CD4-positive, alpha-beta memory T cell (primary cell): ENCODE data around the gene SS18L1. TPM values are rescaled to one million over a fixed set of nuclear protein-coding genes. Genes with fewer than 3 reads are reported as not detected.

ENCODE experiments used
- CTCF ChIA-PET: fragments of 350-600 bp; sonication (Branson Sonifier 250); formaldehyde crosslinking; loops from one replicate; lab custom pipeline; 2021; ENCODE audit warnings: inconsistent platforms; ENCODE audit not compliant: partially characterized antibody; lab: Charles Lee
- POLR2A ChIA-PET: fragments of 350-600 bp; sonication (Branson Sonifier 250); formaldehyde crosslinking; loops from one replicate; lab custom pipeline; 2021; ENCODE audit not compliant: partially characterized antibody; lab: Charles Lee
- DNase-seq, 5 donors: peaks; one replicate each; pipeline versions ENCODE4 v3.0.0 to v3.0.0-alpha.2; 2020 to 2022; ENCODE audit warnings: mixed read lengths in 1 of 5
- H3K27ac ChIP-seq: one replicate; pipeline ENCODE4 v1.7.0; 2013; ENCODE audit warnings: low read depth, low read length
- H3K27me3 ChIP-seq: 2 replicates; pipeline ENCODE4 v1.7.0; 2013; ENCODE audit warnings: mild to moderate bottlenecking, low read length, moderate library complexity; ENCODE audit not compliant: insufficient read depth
- H3K36me3 ChIP-seq: 2 replicates; pipeline ENCODE4 v1.7.0; 2013; ENCODE audit warnings: mild to moderate bottlenecking, low read length, moderate library complexity; ENCODE audit not compliant: insufficient read depth
- H3K4me1 ChIP-seq: 2 replicates; pipeline ENCODE4 v1.7.0; 2013; ENCODE audit warnings: mild to moderate bottlenecking, low read length, moderate library complexity; ENCODE audit not compliant: insufficient read depth
- H3K4me3 ChIP-seq, 2 donors: one replicate each; pipeline ENCODE4 v1.7.0; 2013; ENCODE audit warnings: low read length in 2 of 2, mild to moderate bottlenecking in 1 of 2
- H3K9me3 ChIP-seq, 2 donors: one replicate each; pipeline ENCODE4 v1.7.0; 2013; ENCODE audit warnings: low read length in 2 of 2, control low read depth in 1 of 2; ENCODE audit not compliant: control insufficient read depth in 1 of 2
- H3K27ac Mint-ChIP-seq, 7 donors: one replicate each; pipeline ENCODE4 v1.8.0; 2020 to 2021; ENCODE audit warnings: mixed read lengths in 7 of 7, mild to moderate bottlenecking in 6 of 7, inconsistent platforms in 3 of 7, moderate library complexity in 3 of 7
- H3K27me3 Mint-ChIP-seq, 2 donors: one replicate each; pipeline ENCODE4 v1.8.0; 2020 to 2021; ENCODE audit warnings: mixed read lengths in 2 of 2
- H3K36me3 Mint-ChIP-seq, 2 donors: one replicate each; pipeline ENCODE4 v1.8.0; 2020 to 2021; ENCODE audit warnings: mixed read lengths in 2 of 2, inconsistent platforms in 1 of 2, mild to moderate bottlenecking in 1 of 2
- H3K4me1 Mint-ChIP-seq, 4 donors: one replicate each; pipeline ENCODE4 v1.8.0; 2020 to 2021; ENCODE audit warnings: mixed read lengths in 4 of 4, mild to moderate bottlenecking in 1 of 4
- H3K4me3 Mint-ChIP-seq, 8 donors: one replicate each; pipeline ENCODE4 v1.8.0; 2020 to 2021; ENCODE audit warnings: mixed read lengths in 8 of 8, mild to moderate bottlenecking in 7 of 8, moderate library complexity in 6 of 8, inconsistent platforms in 3 of 8
- H3K9me3 Mint-ChIP-seq, 8 donors: one replicate each; pipeline ENCODE4 v1.8.0; 2020 to 2021; ENCODE audit warnings: mixed read lengths in 8 of 8, mild to moderate bottlenecking in 5 of 8, inconsistent platforms in 3 of 8, moderate library complexity in 1 of 8
- intact Hi-C: fragments of 100-400 bp; cut with micrococcal nuclease; formaldehyde crosslinking; loops from one replicate; pipeline ENCODE4 v1.15.1; 2023
- polyA plus RNA-seq, 2 donors: library from polyadenylated mRNA; unstranded; fragments of 300-500 nt; fragmentation: Illumina TruSeq; gene quantifications; one replicate each; pipeline ENCODE4 v1.2.3, GENCODE V29; 2021
- total RNA-seq, 2 experiments: library from RNA; stranded (reverse); gene quantifications; one replicate each; pipeline ENCODE4 v1.2.3, GENCODE V29; 2021

SS18L1 gene
- total and polyA plus RNA-seq, 4 experiments from 2014 or later, result 0.71 to 24.8 (median 12.0) TPM

DNA sequence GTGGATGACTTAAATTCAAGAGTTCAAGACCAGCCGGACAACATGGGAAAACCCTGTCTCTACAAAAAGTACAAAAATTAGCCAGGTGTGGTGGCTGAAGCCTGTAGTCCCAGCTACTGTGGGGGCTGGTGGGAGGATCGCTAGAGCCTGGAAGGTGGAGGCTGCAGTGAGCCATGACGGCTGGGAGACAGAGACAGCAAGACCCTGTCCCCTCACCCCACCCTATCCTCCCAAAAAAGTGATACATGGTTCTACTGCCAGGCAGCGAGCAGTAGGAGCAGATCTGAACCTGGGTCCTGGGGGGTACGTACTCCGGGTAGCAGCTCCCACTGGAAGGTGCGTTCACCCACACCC, 2.5 kb upstream of the SS18L1 start:
- CTCF ChIA-PET, result interaction anchor here (1.2 to 1.9 kb wide), 5 partner anchors 11 to 130 kb away, joined by 3 to 18 read pairs (median 5); no protein-coding TSS in a partner anchor
- POLR2A ChIA-PET, result interaction anchor here (1.0 to 5.7 kb wide), 5 partner anchors 8 to 130 kb away, joined by 3 to 115 read pairs (median 5); partner anchors contain the start of genes LSM14B and TAF4

DNA sequence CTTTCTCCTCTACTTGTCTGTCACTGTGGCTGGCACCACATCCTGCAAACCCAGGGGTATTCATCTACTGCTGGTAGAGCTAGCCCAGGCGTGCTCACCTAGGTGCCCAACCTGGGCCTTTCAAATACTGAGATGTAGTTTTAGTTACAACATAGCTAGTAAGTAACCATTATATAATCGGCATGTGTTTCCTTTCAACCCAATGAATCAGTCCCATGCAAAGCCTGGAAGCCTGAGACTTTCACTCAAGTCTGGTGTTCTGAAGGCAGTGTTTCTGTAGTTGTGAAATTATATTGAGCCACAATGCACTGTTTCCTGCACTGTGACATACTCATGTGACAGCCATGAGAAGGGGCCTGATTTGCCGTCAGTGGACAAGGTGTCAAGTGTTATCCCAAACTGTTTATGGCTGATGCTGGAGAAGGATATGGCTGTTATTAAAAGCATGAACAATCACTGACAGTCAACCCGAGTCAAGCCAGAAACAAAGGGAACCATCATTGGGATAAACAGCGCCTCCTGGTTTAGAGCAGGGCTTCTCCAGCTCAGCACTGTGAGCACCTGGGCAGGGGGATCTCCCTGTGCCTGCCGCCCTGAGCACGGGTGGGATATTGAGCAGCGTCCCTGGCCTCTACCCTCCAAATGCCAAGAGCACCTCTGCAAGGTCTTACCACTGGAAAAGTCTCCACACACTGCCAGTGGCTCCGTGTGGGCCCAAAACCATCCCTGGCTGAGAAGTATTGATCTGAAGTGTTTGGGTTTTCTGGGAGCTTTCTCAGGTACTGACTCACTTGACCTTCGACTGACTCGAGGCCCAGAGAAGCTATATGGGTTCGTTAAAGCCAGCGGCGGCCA, 1.9 kb upstream of the SS18L1 start:
- peaks cover 37% of the 10 kb centered on the region for H3K4me1 ChIP-seq
- Mint-ChIP-seq H3K4me1 (peaks cover 40 to 70% (median 50%) of the 10 kb centered on the region in 4 donors), H3K27ac (peak overlapping the region; percentile 94 to 96 (median 95)), H3K4me3 (peak overlapping the region; percentile 91 to 98 (median 92)), H3K27me3 (no peaks in the 10 kb centered on the region), H3K9me3 (peaks cover 0 to 2% (median 0%) of the 10 kb centered on the region in 8 donors), H3K36me3 (peaks cover 23 to 58% of the 10 kb centered on the region in 2 donors)
- H3K36me3 ChIP-seq, result peaks cover 39% of the 10 kb centered on the region
- peak overlapping the region; percentile 66 for H3K27ac ChIP-seq
- intact Hi-C loops, result no loop called here
- no peaks in the 10 kb centered on the region for H3K27me3 ChIP-seq
- DNase-seq, result peak; percentile 22 to 69 (median 29)
- no peaks in the 10 kb centered on the region for H3K9me3 ChIP-seq
- ChIA-PET CTCF (interaction anchor here (1.2 to 1.9 kb wide), 7 partner anchors 11 to 131 kb away, joined by 3 to 18 read pairs (median 5); no protein-coding TSS in a partner anchor), POLR2A (interaction anchor here (1.0 to 5.7 kb wide), 9 partner anchors 8 to 652 kb away, joined by 3 to 115 read pairs (median 5); partner anchors contain the start of genes LSM14B, MTG2, RPS21 and TAF4)
- peak overlapping the region; percentile 4 to 62 for H3K4me3 ChIP-seq

More for the DNA sequence above, 2.5 kb upstream of the SS18L1 start:
- Histone ChIP-seq H3K4me3 (peak overlapping the region; percentile 4 to 62), H3K27me3 (no peaks in the 10 kb centered on the region), H3K4me1 (peaks cover 37% of the 10 kb centered on the region), H3K36me3 (peaks cover 44% of the 10 kb centered on the region), H3K27ac (peak overlapping the region; percentile 66), H3K9me3 (no peaks in the 10 kb centered on the region)
- Mint-ChIP-seq H3K9me3 (peaks cover 0 to 2% (median 0%) of the 10 kb centered on the region in 8 donors), H3K27ac (peak overlapping the region; percentile 94 to 96 (median 95)), H3K36me3 (peaks cover 23 to 64% of the 10 kb centered on the region in 2 donors), H3K27me3 (no peaks in the 10 kb centered on the region), H3K4me1 (peaks cover 40 to 73% (median 48%) of the 10 kb centered on the region in 4 donors), H3K4me3 (peak overlapping the region; percentile 91 to 98 (median 92))
- no peak for DNase-seq
- intact Hi-C loops, result no loop called here

- intact Hi-C loops, result loop anchor here (1.0 kb wide), 3 partner anchors 20 to 96 kb away; partner anchors contain the start of genes LSM14B and OSBPL2
These were observed 1.1 kb upstream of the SS18L1 start for GRCh38 chr20:62142252-62143080.

DNA sequence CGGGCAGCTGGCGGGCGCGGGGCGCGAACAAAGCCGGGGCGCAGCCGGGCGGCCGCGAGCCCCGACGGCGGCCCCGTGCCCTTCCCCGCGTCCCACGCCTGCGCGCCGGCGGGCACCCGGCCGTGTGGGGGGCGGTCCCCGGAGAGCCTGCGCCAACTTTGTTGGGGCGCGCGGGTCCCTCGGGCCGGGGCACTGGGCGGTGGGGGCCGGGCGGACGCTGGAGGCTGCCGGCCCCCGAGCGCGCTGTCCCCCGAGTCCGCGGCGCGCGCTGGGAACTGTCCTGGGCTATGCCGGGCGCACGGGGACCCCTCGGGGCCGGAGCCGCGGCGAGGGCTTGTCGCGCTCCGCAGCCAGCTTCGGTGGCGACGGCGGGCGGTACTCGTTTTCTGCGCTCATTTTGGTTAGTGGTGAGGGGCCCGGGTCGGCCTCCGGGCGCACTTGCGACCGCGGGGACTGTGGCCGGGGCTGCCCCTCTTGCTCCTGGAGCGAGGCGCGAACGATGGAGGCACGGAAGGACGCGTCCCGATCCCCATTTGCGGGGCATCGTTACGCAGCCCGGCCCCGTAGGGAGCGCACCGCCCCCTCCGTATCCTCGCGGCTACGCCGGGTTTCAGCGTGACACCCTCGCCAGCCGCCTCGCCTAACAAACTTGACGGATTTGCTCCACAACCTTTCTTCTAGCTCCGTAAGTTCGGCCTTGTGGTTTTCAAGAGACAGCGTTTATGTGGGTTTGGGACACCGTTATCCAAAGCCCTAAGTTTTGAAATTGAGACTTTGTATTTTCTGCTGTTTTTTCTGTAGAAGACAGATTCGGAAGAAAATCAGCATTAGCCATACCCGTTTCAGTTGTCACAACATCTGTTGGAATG, 622 bp downstream of the SS18L1 start:
- H3K4me1 ChIP-seq, result peaks cover 41% of the 10 kb centered on the region
- CTCF ChIA-PET, result interaction anchor here (1.3 to 1.6 kb wide), 2 partner anchors 8 to 133 kb away, joined by 3 to 5 read pairs; no protein-coding TSS in a partner anchor
- peaks cover 35 to 64% (median 48%) of the 10 kb centered on the region in 4 donors for H3K4me1 Mint-ChIP-seq

More at GRCh38 chr20:62142252-62143080, 1.1 kb upstream of the SS18L1 start:
- peak overlapping the region; percentile 4 to 62 for H3K4me3 ChIP-seq
- Mint-ChIP-seq H3K27me3 (no peaks in the 10 kb centered on the region), H3K4me1 (peaks cover 41 to 66% (median 53%) of the 10 kb centered on the region in 4 donors), H3K9me3 (peaks cover 0 to 2% (median 0%) of the 10 kb centered on the region in 8 donors), H3K4me3 (peak overlapping the region; percentile 91 to 98 (median 92)), H3K36me3 (peaks cover 18 to 49% of the 10 kb centered on the region in 2 donors), H3K27ac (peak overlapping the region; percentile 94 to 96 (median 95))
- no peaks in the 10 kb centered on the region for H3K9me3 ChIP-seq
- H3K36me3 ChIP-seq, result peaks cover 33% of the 10 kb centered on the region
- CTCF ChIA-PET, result interaction anchor here (0.5 to 1.9 kb wide), 7 partner anchors 13 to 1389 kb away, joined by 3 to 18 read pairs (median 5); no protein-coding TSS in a partner anchor
- H3K27ac ChIP-seq, result peak overlapping the region; percentile 66
- DNase-seq, result no peak
- H3K4me1 ChIP-seq, result peaks cover 41% of the 10 kb centered on the region
- POLR2A ChIA-PET, result interaction anchor here (0.7 to 5.7 kb wide), 12 partner anchors 9 to 652 kb away, joined by 3 to 115 read pairs (median 4); partner anchors contain the start of genes LSM14B, MTG2, RPS21 and TAF4
- no peaks in the 10 kb centered on the region for H3K27me3 ChIP-seq

GRCh38 chr20:62145688-62146018, 2.1 kb downstream of the SS18L1 start:
- peaks cover 0 to 2% (median 0%) of the 10 kb centered on the region in 8 donors for H3K9me3 Mint-ChIP-seq
- no peak for DNase-seq
- H3K4me1 Mint-ChIP-seq, result peaks cover 37 to 64% (median 47%) of the 10 kb centered on the region in 4 donors
- H3K4me3 ChIP-seq, result no peak overlapping the region
- H3K27ac ChIP-seq, result no peak overlapping the region
- peak overlapping the region in 7 of 8 donors; percentile 35 to 90 (median 82) for H3K4me3 Mint-ChIP-seq
- peaks cover 34% of the 10 kb centered on the region for H3K4me1 ChIP-seq
- peaks cover 1% of the 10 kb centered on the region for H3K36me3 ChIP-seq
- H3K27me3 Mint-ChIP-seq, result no peaks in the 10 kb centered on the region
- no peaks in the 10 kb centered on the region for H3K27me3 ChIP-seq
- CTCF ChIA-PET, result interaction anchor here (1.0 to 1.6 kb wide), 3 partner anchors 10 to 135 kb away, joined by 3 to 5 read pairs (median 3); no protein-coding TSS in a partner anchor
- intact Hi-C loops, result no loop called here
- H3K27ac Mint-ChIP-seq, result peak overlapping the region in 4 of 7 donors; percentile 15 to 87 (median 42)
- peaks cover 2 to 23% of the 10 kb centered on the region in 2 donors for H3K36me3 Mint-ChIP-seq
- H3K9me3 ChIP-seq, result no peaks in the 10 kb centered on the region
- POLR2A ChIA-PET, result interaction anchor here (1.3 to 5.7 kb wide), 3 partner anchors 23 to 79 kb away, joined by 3 to 115 read pairs (median 64); partner anchors contain the start of genes LSM14B, MTG2 and TAF4

More for the DNA sequence above, 622 bp downstream of the SS18L1 start:
- Histone ChIP-seq H3K36me3 (peaks cover 15% of the 10 kb centered on the region), H3K27ac (peak overlapping the region; percentile 66), H3K4me3 (peak overlapping the region; percentile 17 to 59), H3K27me3 (no peaks in the 10 kb centered on the region), H3K9me3 (no peaks in the 10 kb centered on the region)
- POLR2A ChIA-PET, result interaction anchor here (0.9 to 5.7 kb wide), 7 partner anchors 11 to 113 kb away, joined by 3 to 115 read pairs (median 4); partner anchors contain the start of genes LSM14B, MTG2 and TAF4
- Mint-ChIP-seq H3K27ac (peak overlapping the region; percentile 63 to 93 (median 91)), H3K4me3 (peak overlapping the region; percentile 82 to 90 (median 88)), H3K27me3 (no peaks in the 10 kb centered on the region), H3K36me3 (peaks cover 9 to 35% of the 10 kb centered on the region in 2 donors), H3K9me3 (peaks cover 0 to 2% (median 0%) of the 10 kb centered on the region in 8 donors)
- DNase-seq, result peak; percentile 40 to 53 (median 43)
- intact Hi-C loops, result loop anchor here (1.0 kb wide), 3 partner anchors 22 to 94 kb away; partner anchors contain the start of genes LSM14B and OSBPL2
